ENCODE results near the gene HECW1. TPM values are rescaled to one million over a fixed set of nuclear protein-coding genes. Genes with fewer than 3 reads are reported as not detected.

The HECW1 gene
- total RNA-seq, 1 experiment from 2014 or later = 2.7 TPM

DNA sequence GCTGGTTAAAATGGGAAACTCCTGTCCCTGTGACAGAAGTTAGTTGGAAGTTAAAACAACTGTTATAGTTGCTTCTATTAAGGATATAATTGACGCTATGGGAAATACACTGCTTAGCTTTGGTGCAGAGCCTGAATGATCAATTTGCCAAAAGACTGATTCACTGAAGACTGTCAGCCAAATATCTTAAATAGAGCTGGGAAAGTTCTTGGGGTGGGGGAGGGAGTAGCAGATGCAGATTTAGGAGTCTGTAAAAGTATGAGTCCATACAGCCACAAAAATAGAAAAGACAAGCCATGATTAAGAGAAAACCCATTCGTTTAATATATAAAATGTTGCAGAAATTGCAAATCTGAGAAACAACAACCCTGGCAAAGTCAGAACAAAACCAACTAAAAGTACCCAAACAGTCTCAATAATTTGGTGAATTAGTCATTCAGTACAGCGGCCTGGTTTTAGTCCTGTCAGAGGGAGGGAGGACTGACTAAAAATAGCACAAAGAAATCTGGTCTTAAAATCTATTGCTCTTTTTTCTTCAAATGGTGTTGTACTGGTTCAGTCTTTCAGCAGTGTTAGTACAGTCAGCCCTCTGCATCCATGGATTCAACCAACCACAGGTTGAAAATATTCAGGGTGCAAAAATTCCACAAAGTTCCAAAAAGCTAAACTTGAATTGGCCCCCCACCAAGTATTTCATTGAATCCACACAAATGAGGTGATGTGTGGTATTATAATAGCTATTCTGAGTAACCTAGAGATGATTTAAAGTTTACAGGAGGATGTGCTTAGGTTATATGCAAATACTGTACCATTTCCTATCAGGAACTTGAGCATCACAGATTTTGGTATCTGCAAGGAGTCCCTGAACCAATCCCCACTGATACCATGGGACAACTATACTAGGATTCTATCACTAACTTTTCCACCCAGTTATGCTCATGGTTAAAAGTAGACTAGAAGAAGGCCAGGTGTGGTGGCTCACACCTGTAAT is 500.4 kb downstream of the HECW1 start:
- ChIA-PET POLR2A (ENCODE audit: unreplicated experiment) (no interaction called here), CTCF (interaction anchor here (0.7 kb wide), 1 partner anchor 43 kb away, joined by 4 read pairs; no protein-coding TSS in a partner anchor)
- Histone ChIP-seq H3K27me3 (ENCODE audit: insufficient read depth, low read depth) (no peaks in the 10 kb centered on the region), H3K9me3 (ENCODE audit: insufficient read depth, low read depth) (no peaks in the 10 kb centered on the region), H2AFZ (no peak overlapping the region), H3F3A (ENCODE audit: insufficient read depth, low read depth) (peaks cover 18% of the 10 kb centered on the region), H3K9me2 (ENCODE audit: insufficient read depth) (no peaks in the 10 kb centered on the region), H4K20me1 (ENCODE audit: insufficient read depth) (peaks cover 37% of the 10 kb centered on the region), H3K27ac (no peak overlapping the region), H3K36me3 (ENCODE audit: low read depth) (peaks cover 77% of the 10 kb centered on the region), H3K4me1 (replicated peaks; ENCODE audit: insufficient read depth) (no peaks in the 10 kb centered on the region), H3K4me3 (no peak overlapping the region), H3K79me2 (ENCODE audit: low read depth) (peaks cover 50% of the 10 kb centered on the region), H3K4me2 (no peak overlapping the region)
- BruUV-seq (replicated peaks) = no TSS peak
- TF ChIP-seq EZH2 (IDR thresholded peaks at IDR 0.05; ENCODE audit: low read depth) = no peak
- intact Hi-C loops (cut with micrococcal nuclease; ENCODE audit: unreplicated experiment) = no loop called here
- no peak for DNase-seq

Small RNA genes lying within 50 kb of the gene (microRNA-seq; reads per million reads assigned to microRNA genes)
- gene MIR3943 (ENCODE audit: borderline number of aligned reads, borderline replicate concordance) = not detected

Other genes with a start within 250 kb of the HECW1 start
- gene C7orf25, start 200.6 kb upstream of the HECW1 start, total RNA-seq (2021) = 4.9 and 7.3 TPM in 2 replicates
- gene PSMA2, start 180.5 kb upstream of the HECW1 start, total RNA-seq (2021) = 120 and 175 TPM in 2 replicates
- 45.5 and 50.6 TPM in 2 replicates for gene MRPL32, start 180.3 kb upstream of the HECW1 start, total RNA-seq (2021)

All from PC-9 (cell line).